Urothelium cell line (cell line): ENCODE measurements around the gene PBOV1.

Experiments used
- DNase-seq: peaks from one replicate; pipeline ENCODE4 v3.0.0; 2011; ENCODE audit warnings: low spot score, mixed read lengths
- FAIRE-seq: peaks from 2 replicates; lab custom pipeline; 2011; peaks lifted over from hg19 to GRCh38; lab: Jason Lieb, UNC

The PBOV1 gene

GRCh38 chr6:138218449-138218848 is at the start of gene PBOV1:
TSS of gene PBOV1 (minus strand) at chr6:138218491. CDS start at chr6:138218395, 96 bp downstream.
- FAIRE-seq: no peak
- no peak for DNase-seq

GRCh38 chr6:138266095-138266494 is 47.8 kb upstream of the PBOV1 start:
- no peak for FAIRE-seq
- no peak for DNase-seq

- no peak for FAIRE-seq
- no peak for DNase-seq
These were observed 46.1 kb upstream of the PBOV1 start for GRCh38 chr6:138264372-138264880.

- FAIRE-seq: no peak
These were observed 45.7 kb upstream of the PBOV1 start for GRCh38 chr6:138263963-138264362.

GRCh38 chr6:138261116-138261780 is 43.0 kb upstream of the PBOV1 start:
- no peak for DNase-seq
- no peak for FAIRE-seq

More at GRCh38 chr6:138263963-138264362, 45.7 kb upstream of the PBOV1 start:
- DNase-seq: no peak

- FAIRE-seq: no peak
- DNase-seq: no peak
These were observed 40.7 kb upstream of the PBOV1 start for GRCh38 chr6:138258991-138259390.

- FAIRE-seq: no peak
- DNase-seq: no peak
These were observed 39.9 kb upstream of the PBOV1 start for GRCh38 chr6:138258197-138258596.

- FAIRE-seq (no peak), DNase-seq (no peak)
These were observed 39.3 kb upstream of the PBOV1 start for GRCh38 chr6:138257638-138258040.

- no peak for FAIRE-seq
These were observed 37.2 kb upstream of the PBOV1 start for GRCh38 chr6:138255443-138255842.

GRCh38 chr6:138253731-138254130 is 35.4 kb upstream of the PBOV1 start:
- no peak for DNase-seq
- FAIRE-seq: no peak

More at GRCh38 chr6:138255443-138255842, 37.2 kb upstream of the PBOV1 start:
- DNase-seq: no peak

GRCh38 chr6:138250513-138251247 is 32.4 kb upstream of the PBOV1 start:
- no peak for FAIRE-seq
- DNase-seq: peak; percentile 72

GRCh38 chr6:138250053-138250452 is 31.8 kb upstream of the PBOV1 start:
- FAIRE-seq: no peak

GRCh38 chr6:138248878-138249277 is 30.6 kb upstream of the PBOV1 start:
- no peak for DNase-seq
- FAIRE-seq: no peak

More at GRCh38 chr6:138250053-138250452, 31.8 kb upstream of the PBOV1 start:
- no peak for DNase-seq

GRCh38 chr6:138248011-138248410 is 29.7 kb upstream of the PBOV1 start:
- FAIRE-seq: no peak
- DNase-seq: no peak

- FAIRE-seq: no peak
- DNase-seq: no peak
These were observed 28.6 kb upstream of the PBOV1 start for GRCh38 chr6:138246650-138247440.

GRCh38 chr6:138245751-138246150 is 27.5 kb upstream of the PBOV1 start:
- DNase-seq: no peak
- no peak for FAIRE-seq

- FAIRE-seq (no peak), DNase-seq (no peak)
These were observed 24.8 kb upstream of the PBOV1 start for GRCh38 chr6:138242987-138243592.

GRCh38 chr6:138241934-138242333 is 23.6 kb upstream of the PBOV1 start:
- DNase-seq (no peak), FAIRE-seq (no peak)

GRCh38 chr6:138241381-138241780 is 23.1 kb upstream of the PBOV1 start:
- DNase-seq: no peak
- no peak for FAIRE-seq

- DNase-seq: no peak
- FAIRE-seq: no peak
These were observed 22.4 kb upstream of the PBOV1 start for GRCh38 chr6:138240476-138241245.
